ENCODE measurements around the gene GCK. TPM values are rescaled to one million over a fixed set of nuclear protein-coding genes. Genes with fewer than 3 reads are reported as not detected.

The GCK gene
- polyA plus RNA-seq, 1 of the 3 experiments (the other 2 are of a cell fraction), result 1.6 TPM

GRCh38 chr7:44237696-44238095 lies 48.5 kb upstream of the GCK start:
- CTCF ChIA-PET, result interaction anchor here (1.2 to 2.6 kb wide), 4 partner anchors 17 to 71 kb away, joined by 3 to 11 read pairs (median 6); partner anchors contain the start of gene YKT6
- 64% methylated on average over 10 of the region's 10 CpGs for WGBS (ENCODE audit: low lambda C conversion rate)

GRCh38 chr7:44236333-44236728 lies 47.1 kb upstream of the GCK start:
- 86% methylated on average over 4 of the region's 4 CpGs for WGBS (ENCODE audit: low lambda C conversion rate)
- Histone ChIP-seq H2AFZ (ENCODE audit: low read depth) (no peak overlapping the region), H3K36me3 (replicated peaks in 1 of 2; ENCODE audit: control insufficient read depth in 1 of 2, insufficient read depth in 2 of 2, low read length in 1 of 2) (no peaks in the 10 kb centered on the region), H4K20me1 (ENCODE audit: insufficient read depth) (no peaks in the 10 kb centered on the region), H3K27ac (ENCODE audit: low read depth in 2 of 2, low read length in 1 of 2) (peak overlapping the region in 1 of 2 experiments; percentile 84; a peak in 2 of 4 replicates), H3K4me2 (no peak overlapping the region), H3K79me2 (ENCODE audit: insufficient read depth) (no peaks in the 10 kb centered on the region), H3K9me2 (no peaks in the 10 kb centered on the region), H3F3A (replicated peaks; ENCODE audit: insufficient read depth) (no peaks in the 10 kb centered on the region), H3K9me3 (no peaks in the 10 kb centered on the region), H3K4me1 (ENCODE audit: control insufficient read depth in 1 of 2, insufficient read depth in 2 of 2, low read depth in 1 of 2, low read length in 1 of 2) (peaks cover 0 to 40% of the 10 kb centered on the region in 2 experiments; a peak in 1 of 4 replicates), H3K9ac (no peak overlapping the region), H3K4me3 (ENCODE audit: low read depth in 2 of 2, low read length in 1 of 2) (no peak overlapping the region), H3K27me3 (ENCODE audit: insufficient read depth) (no peaks in the 10 kb centered on the region)
- ChIA-PET POLR2A (interaction anchor here (1.3 kb wide), 2 partner anchors 12 to 24 kb away, joined by 4 read pairs; no protein-coding TSS in a partner anchor), CTCF (interaction anchor here (0.6 to 2.6 kb wide), 18 partner anchors 10 to 329 kb away, joined by 3 to 11 read pairs (median 3); partner anchors contain the start of gene YKT6)
- DNase-seq, result peak; percentile 83
- TF ChIP-seq YY1 (IDR thresholded peaks at IDR 0.05; ENCODE audit: low read depth), result no peak
- no peak for TF ChIP-seq USF1 (IDR thresholded peaks at IDR 0.05; ENCODE audit: borderline replicate concordance, low read depth)
- peak; percentile 25; the same call in 1 of the 2 replicates for TF ChIP-seq CTCF (IDR thresholded peaks at IDR 0.05)
- TF ChIP-seq FOSL2 (IDR thresholded peaks at IDR 0.05; ENCODE audit: borderline replicate concordance, low read depth), result no peak
- TF ChIP-seq RAD21 (IDR thresholded peaks at IDR 0.05; ENCODE audit: low read length), result peak; percentile 26; the same call in 1 of the 2 replicates
- TF ChIP-seq JUND (IDR thresholded peaks at IDR 0.05), result no peak

More at GRCh38 chr7:44237696-44238095, 48.5 kb upstream of the GCK start:
- Histone ChIP-seq H3K27me3 (ENCODE audit: insufficient read depth) (no peaks in the 10 kb centered on the region), H2AFZ (ENCODE audit: low read depth) (no peak overlapping the region), H3K79me2 (ENCODE audit: insufficient read depth) (no peaks in the 10 kb centered on the region), H4K20me1 (ENCODE audit: insufficient read depth) (no peaks in the 10 kb centered on the region), H3K9ac (no peak overlapping the region), H3K4me2 (no peak overlapping the region), H3K9me3 (no peaks in the 10 kb centered on the region), H3F3A (replicated peaks; ENCODE audit: insufficient read depth) (no peaks in the 10 kb centered on the region), H3K4me1 (ENCODE audit: control insufficient read depth in 1 of 2, insufficient read depth in 2 of 2, low read depth in 1 of 2, low read length in 1 of 2) (peaks cover 0 to 40% of the 10 kb centered on the region in 2 experiments; a peak in 1 of 4 replicates), H3K27ac (ENCODE audit: low read depth in 2 of 2, low read length in 1 of 2) (peak overlapping the region in 1 of 2 experiments; percentile 84; a peak in 1 of 4 replicates), H3K4me3 (ENCODE audit: low read depth in 2 of 2, low read length in 1 of 2) (no peak overlapping the region), H3K9me2 (no peaks in the 10 kb centered on the region), H3K36me3 (replicated peaks in 1 of 2; ENCODE audit: control insufficient read depth in 1 of 2, insufficient read depth in 2 of 2, low read length in 1 of 2) (no peaks in the 10 kb centered on the region)
- TF ChIP-seq POLR2AphosphoS5 (IDR thresholded peaks at IDR 0.05; ENCODE audit: low read depth, low read length), result no peak
- POLR2A ChIA-PET, result interaction anchor here (0.7 kb wide), 1 partner anchor 23 kb away, joined by 3 read pairs; no protein-coding TSS in a partner anchor
- DNase-seq, result no peak

Measured in SK-N-SH (cell line).